ENCODE results near the gene AMMECR1L.
A peak's percentile ranks its signal among the peaks of the same experiment; 100 is the strongest.
"Not testable (repeated sequence)": the region's sequence is repeated elsewhere in the genome, so short reads cannot be mapped to it uniquely, and the experiment has no call there.

The AMMECR1L gene

DNA sequence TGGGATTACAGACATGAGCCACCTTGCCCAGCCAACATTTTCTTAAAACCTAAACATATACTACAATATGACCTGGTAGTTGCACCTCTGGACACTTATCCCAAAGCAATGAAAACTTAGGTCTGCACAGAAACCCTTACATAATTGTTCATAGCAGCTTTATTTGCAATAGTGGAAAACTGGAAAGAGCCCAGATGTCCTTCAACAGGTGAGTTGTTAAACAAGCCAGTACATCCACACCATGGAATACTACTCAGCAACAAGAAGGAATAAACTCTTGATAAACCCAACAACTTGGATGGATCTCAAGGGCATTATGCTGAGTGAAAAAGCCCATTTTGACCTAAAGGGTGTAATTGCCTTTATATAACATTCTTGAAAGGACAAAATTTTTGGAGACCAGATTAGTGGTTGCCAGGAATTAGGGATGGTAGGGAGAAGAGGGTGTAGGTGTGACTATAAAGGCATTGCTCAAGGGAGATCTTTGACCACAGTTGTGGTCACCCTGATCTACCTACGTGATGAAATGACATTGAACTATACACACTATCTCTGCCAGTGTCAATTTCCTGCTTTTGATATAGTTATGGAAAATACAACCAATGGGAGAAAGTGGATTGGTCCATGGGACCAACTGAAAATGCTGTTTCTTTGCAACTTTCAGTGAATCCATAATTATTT is 11.9 kb upstream of the AMMECR1L start:
- Mint-ChIP-seq H3K27me3 (ENCODE audit: low read depth) (peaks cover 6% of the 10 kb centered on the region), H3K36me3 (ENCODE audit: low read depth) (no peaks in the 10 kb centered on the region), H3K4me3 (no peak overlapping the region), H3K4me1 (ENCODE audit: low read depth) (no peaks in the 10 kb centered on the region), H3K27ac (no peak overlapping the region), H3K9me3 (no peaks in the 10 kb centered on the region)
- DNase-seq (ENCODE audit: low spot score) = no peak

- no peak overlapping the region for H3K27ac Mint-ChIP-seq
- H3K27me3 Mint-ChIP-seq (ENCODE audit: low read depth) = peaks cover 6% of the 10 kb centered on the region
- no peak for DNase-seq (ENCODE audit: low spot score)
- no peaks in the 10 kb centered on the region for H3K36me3 Mint-ChIP-seq (ENCODE audit: low read depth)
- no peaks in the 10 kb centered on the region for H3K9me3 Mint-ChIP-seq
- H3K4me1 Mint-ChIP-seq (ENCODE audit: low read depth) = peaks cover 7% of the 10 kb centered on the region
- no peak overlapping the region for H3K4me3 Mint-ChIP-seq
Observed at GRCh38 chr2:127893494-127893893, 7.7 kb upstream of the AMMECR1L start.

GRCh38 chr2:127893033-127893432 is 7.3 kb upstream of the AMMECR1L start:
- H3K4me3 Mint-ChIP-seq = no peak overlapping the region
- H3K9me3 Mint-ChIP-seq = no peaks in the 10 kb centered on the region
- H3K27ac Mint-ChIP-seq = no peak overlapping the region
- no peak for DNase-seq (ENCODE audit: low spot score)
- peaks cover 5% of the 10 kb centered on the region for H3K27me3 Mint-ChIP-seq (ENCODE audit: low read depth)
- H3K36me3 Mint-ChIP-seq (ENCODE audit: low read depth) = no peaks in the 10 kb centered on the region
- peaks cover 8% of the 10 kb centered on the region for H3K4me1 Mint-ChIP-seq (ENCODE audit: low read depth)

DNA sequence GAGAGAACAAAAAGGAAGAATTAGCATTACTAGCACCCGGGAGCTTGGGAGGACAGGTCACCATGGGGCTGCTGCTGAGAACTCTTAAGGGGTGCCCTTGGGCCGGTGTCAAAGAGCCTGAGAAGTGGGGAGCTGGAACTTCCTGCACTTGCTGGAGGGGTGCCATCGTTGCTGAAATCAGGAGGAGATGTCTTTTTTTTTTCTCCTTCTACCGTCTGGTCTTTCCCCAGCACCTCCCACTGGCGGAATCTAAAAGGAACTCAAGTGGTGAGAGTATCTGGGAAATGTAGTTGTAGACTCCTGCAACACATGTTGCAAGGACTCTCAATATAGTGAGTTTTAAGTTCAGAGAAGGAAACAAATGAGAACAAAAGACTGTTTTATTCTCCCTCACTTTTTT is 6.1 kb upstream of the AMMECR1L start:
- no peaks in the 10 kb centered on the region for H3K9me3 Mint-ChIP-seq
- H3K4me3 Mint-ChIP-seq = no peak overlapping the region
- H3K27me3 Mint-ChIP-seq (ENCODE audit: low read depth) = peaks cover 3% of the 10 kb centered on the region

DNA sequence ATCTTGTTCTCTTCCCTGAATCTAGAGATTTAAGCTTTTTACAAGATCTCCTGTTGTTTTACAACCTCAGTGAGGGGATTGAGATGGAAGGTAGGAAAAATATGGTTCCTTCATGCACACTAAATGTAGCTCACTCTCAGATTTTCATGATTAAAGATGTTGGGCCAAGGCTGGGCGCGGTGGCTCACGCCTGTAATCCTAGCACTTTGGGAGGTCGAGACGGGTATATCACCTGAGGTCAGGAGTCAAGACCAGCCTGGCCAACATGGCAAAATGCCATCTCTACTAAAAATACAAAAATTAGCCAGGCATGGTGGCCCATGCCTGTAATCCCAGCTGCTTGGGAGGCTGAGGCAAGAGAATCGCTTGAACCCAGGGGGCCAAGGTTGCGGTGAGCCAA is 5.0 kb upstream of the AMMECR1L start:
- H3K27ac Mint-ChIP-seq; H3K4me3 Mint-ChIP-seq; H3K27me3 Mint-ChIP-seq (ENCODE audit: low read depth); H3K9me3 Mint-ChIP-seq; H3K36me3 Mint-ChIP-seq (ENCODE audit: low read depth); DNase-seq (ENCODE audit: low spot score): not testable (repeated sequence)
- peaks cover 19% of the 10 kb centered on the region for H3K4me1 Mint-ChIP-seq (ENCODE audit: low read depth)

More for the DNA sequence above, 6.1 kb upstream of the AMMECR1L start:
- peaks cover 19% of the 10 kb centered on the region for H3K4me1 Mint-ChIP-seq (ENCODE audit: low read depth)
- no peak for DNase-seq (ENCODE audit: low spot score)
- no peaks in the 10 kb centered on the region for H3K36me3 Mint-ChIP-seq (ENCODE audit: low read depth)
- H3K27ac Mint-ChIP-seq = no peak overlapping the region

- peaks cover 31% of the 10 kb centered on the region for H3K4me1 Mint-ChIP-seq (ENCODE audit: low read depth)
- peaks cover 9% of the 10 kb centered on the region for H3K36me3 Mint-ChIP-seq (ENCODE audit: low read depth)
- H3K9me3 Mint-ChIP-seq = no peaks in the 10 kb centered on the region
- H3K27ac Mint-ChIP-seq = no peak overlapping the region
- H3K27me3 Mint-ChIP-seq (ENCODE audit: low read depth) = no peaks in the 10 kb centered on the region
- no peak overlapping the region for H3K4me3 Mint-ChIP-seq
- no peak for DNase-seq (ENCODE audit: low spot score)
Observed at GRCh38 chr2:127888772-127889171, 3.0 kb upstream of the AMMECR1L start.

GRCh38 chr2:127887776-127888130 is 2.0 kb upstream of the AMMECR1L start:
- Mint-ChIP-seq H3K27me3 (ENCODE audit: low read depth) (no peaks in the 10 kb centered on the region), H3K36me3 (ENCODE audit: low read depth) (peaks cover 16% of the 10 kb centered on the region), H3K27ac (no peak overlapping the region), H3K9me3 (no peaks in the 10 kb centered on the region), H3K4me1 (ENCODE audit: low read depth) (peaks cover 36% of the 10 kb centered on the region), H3K4me3 (peak overlapping the region; percentile 85)
- DNase-seq (ENCODE audit: low spot score) = no peak

DNA sequence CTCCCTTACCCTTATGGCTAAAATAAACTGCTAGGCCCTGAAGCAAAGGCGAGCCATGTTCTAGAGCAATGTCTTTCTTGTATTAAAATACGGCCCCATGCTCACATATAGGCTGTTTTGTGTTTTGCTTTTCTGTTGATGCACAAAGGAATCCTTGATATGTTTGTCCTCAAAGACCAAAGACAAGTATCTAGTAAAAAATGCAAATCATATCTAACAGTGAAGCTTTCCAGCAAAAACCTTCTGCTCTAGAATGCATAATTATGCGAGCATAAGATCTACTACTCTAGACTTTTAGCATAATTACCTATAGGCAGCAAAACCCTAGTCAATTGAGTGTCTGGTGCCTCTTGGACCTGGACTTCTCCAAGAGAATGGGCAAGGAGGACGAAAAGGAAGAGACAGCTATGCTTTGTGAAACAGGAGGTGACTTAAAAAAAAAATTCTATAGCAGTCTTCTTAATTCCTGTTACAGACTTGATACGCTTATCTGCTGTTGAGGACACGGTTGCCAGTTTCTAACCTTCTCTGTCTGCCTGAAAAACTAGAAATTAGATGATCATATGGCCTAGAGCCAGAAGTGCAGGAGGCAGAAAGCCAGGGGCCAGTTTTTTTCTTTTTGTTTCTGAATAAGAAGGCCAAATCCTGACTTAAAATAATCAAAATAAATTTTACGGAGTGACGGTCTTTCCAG is 1.5 kb upstream of the AMMECR1L start:
- Mint-ChIP-seq H3K36me3 (ENCODE audit: low read depth) (peaks cover 16% of the 10 kb centered on the region), H3K27me3 (ENCODE audit: low read depth) (no peaks in the 10 kb centered on the region), H3K9me3 (no peaks in the 10 kb centered on the region), H3K4me3 (peak overlapping the region; percentile 85), H3K4me1 (ENCODE audit: low read depth) (peaks cover 39% of the 10 kb centered on the region), H3K27ac (peak overlapping the region; percentile 83)
- DNase-seq (ENCODE audit: low spot score) = no peak

DNA sequence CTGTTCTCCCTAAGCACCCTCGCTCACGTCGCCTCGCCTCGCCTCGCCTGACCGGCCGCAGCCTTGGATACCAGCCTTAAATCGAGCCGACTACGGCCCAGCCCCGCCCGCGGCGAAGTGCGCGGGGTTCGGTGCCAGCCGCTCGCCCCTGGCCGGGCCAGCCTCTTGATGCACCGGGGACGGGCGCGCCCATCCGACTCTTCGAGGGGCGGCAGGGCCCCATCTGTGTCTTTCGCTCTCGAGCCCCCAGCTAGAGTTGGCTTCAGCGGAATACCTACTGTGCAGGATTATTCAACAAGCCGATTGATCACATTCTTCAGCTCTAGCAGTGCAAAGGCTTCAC is 808 bp upstream of the AMMECR1L start:
- peak overlapping the region; percentile 84 for H3K4me3 Mint-ChIP-seq
- H3K4me1 Mint-ChIP-seq (ENCODE audit: low read depth) = peaks cover 41% of the 10 kb centered on the region
- not testable (repeated sequence) for H3K9me3 Mint-ChIP-seq; DNase-seq (ENCODE audit: low spot score); H3K27me3 Mint-ChIP-seq (ENCODE audit: low read depth)
- H3K36me3 Mint-ChIP-seq (ENCODE audit: low read depth) = peaks cover 20% of the 10 kb centered on the region
- peak overlapping the region; percentile 72 for H3K27ac Mint-ChIP-seq

DNA sequence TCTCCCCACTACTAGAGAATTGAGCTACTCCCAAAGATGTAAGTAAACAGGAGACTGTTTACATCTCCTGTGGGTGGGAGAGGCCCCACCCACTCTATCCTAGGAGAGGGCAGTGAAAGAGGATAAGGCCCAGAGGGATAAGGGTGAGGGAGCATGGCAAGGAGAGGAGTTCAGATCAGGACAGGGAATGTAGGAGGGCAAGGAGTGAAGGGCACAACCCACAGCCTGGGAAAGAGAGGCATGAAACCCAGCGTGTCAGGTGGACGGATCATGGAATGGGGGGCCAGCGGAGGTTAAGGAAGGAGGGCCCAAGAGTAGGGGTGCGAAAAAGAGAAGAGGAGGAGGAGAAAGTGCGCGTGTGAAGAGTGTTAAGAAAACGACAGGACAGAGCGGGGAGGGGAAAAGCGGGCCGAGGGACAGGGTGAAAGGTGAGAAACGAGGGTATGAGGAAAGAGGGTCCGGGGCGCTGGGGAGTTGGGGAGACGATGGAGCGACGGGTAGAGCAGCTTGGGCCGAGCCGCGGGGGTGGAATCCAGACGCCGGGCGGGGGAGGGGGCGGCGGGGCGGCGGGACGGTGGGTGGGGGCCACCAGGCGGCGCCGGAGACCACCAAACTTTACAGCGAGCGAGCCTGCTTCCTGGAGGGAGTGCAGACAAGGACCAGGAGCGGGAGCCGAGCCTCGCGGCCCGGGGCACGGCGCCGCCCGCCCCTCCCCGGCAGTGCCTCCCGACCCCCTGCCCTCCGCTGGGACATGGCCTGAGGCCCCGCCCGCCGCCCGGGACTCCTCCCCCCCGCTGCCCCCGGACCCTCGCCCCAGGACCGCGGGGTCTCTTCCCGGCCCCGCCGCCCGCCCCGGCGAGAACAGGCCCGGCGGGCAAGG is 655 bp downstream of the AMMECR1L start:
- H3K9me3 Mint-ChIP-seq; H3K27me3 Mint-ChIP-seq (ENCODE audit: low read depth): not testable (repeated sequence)
- Mint-ChIP-seq H3K4me1 (ENCODE audit: low read depth) (peaks cover 42% of the 10 kb centered on the region), H3K4me3 (peak overlapping the region; percentile 99), H3K27ac (peak overlapping the region; percentile 90), H3K36me3 (ENCODE audit: low read depth) (peaks cover 20% of the 10 kb centered on the region)
- peak; percentile 20 for DNase-seq (ENCODE audit: low spot score)

GRCh38 chr2:127884436-127884835 is 1.3 kb downstream of the AMMECR1L start:
- Mint-ChIP-seq H3K4me3 (peak overlapping the region; percentile 99), H3K36me3 (ENCODE audit: low read depth) (peaks cover 20% of the 10 kb centered on the region), H3K27ac (peak overlapping the region; percentile 90), H3K27me3 (ENCODE audit: low read depth) (no peaks in the 10 kb centered on the region), H3K9me3 (no peaks in the 10 kb centered on the region), H3K4me1 (ENCODE audit: low read depth) (peaks cover 44% of the 10 kb centered on the region)
- DNase-seq (ENCODE audit: low spot score) = no peak

DNA sequence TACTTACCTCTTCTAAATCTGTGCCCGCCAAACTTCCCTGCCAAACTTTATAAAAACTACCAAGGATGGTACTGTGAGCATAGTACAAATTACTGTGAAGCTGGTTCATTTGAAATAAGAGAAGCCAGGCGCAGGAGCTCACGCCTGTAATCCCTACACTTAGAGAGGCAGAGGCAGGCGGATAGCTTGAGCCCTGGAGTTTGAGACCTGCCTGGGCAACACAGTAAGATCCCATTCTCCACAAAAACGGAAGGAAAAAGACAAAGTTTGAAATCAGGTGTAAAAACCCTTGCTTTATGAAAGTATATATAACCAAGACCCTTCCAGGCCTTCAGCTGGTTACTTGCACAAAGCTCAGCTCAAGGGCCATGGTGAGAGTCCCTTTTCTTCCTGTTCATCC is 5.9 kb downstream of the AMMECR1L start:
- no peak overlapping the region for H3K4me3 Mint-ChIP-seq
- H3K27me3 Mint-ChIP-seq (ENCODE audit: low read depth) = no peaks in the 10 kb centered on the region
- no peaks in the 10 kb centered on the region for H3K9me3 Mint-ChIP-seq
- H3K4me1 Mint-ChIP-seq (ENCODE audit: low read depth) = peaks cover 45% of the 10 kb centered on the region
- no peak overlapping the region for H3K27ac Mint-ChIP-seq
- no peak for DNase-seq (ENCODE audit: low spot score)
- H3K36me3 Mint-ChIP-seq (ENCODE audit: low read depth) = peaks cover 20% of the 10 kb centered on the region

- H3K4me3 Mint-ChIP-seq = no peak overlapping the region
- DNase-seq (ENCODE audit: low spot score) = no peak
- H3K4me1 Mint-ChIP-seq (ENCODE audit: low read depth) = peaks cover 40% of the 10 kb centered on the region
- H3K27me3 Mint-ChIP-seq (ENCODE audit: low read depth) = no peaks in the 10 kb centered on the region
- no peaks in the 10 kb centered on the region for H3K9me3 Mint-ChIP-seq
- H3K27ac Mint-ChIP-seq = no peak overlapping the region
- H3K36me3 Mint-ChIP-seq (ENCODE audit: low read depth) = peaks cover 23% of the 10 kb centered on the region
Observed at GRCh38 chr2:127877626-127878025, 8.1 kb downstream of the AMMECR1L start.

- H3K4me1 Mint-ChIP-seq (ENCODE audit: low read depth) = peaks cover 38% of the 10 kb centered on the region
- H3K27ac Mint-ChIP-seq = no peak overlapping the region
- H3K4me3 Mint-ChIP-seq = no peak overlapping the region
- no peak for DNase-seq (ENCODE audit: low spot score)
- no peaks in the 10 kb centered on the region for H3K27me3 Mint-ChIP-seq (ENCODE audit: low read depth)
- H3K9me3 Mint-ChIP-seq = no peaks in the 10 kb centered on the region
- H3K36me3 Mint-ChIP-seq (ENCODE audit: low read depth) = peaks cover 26% of the 10 kb centered on the region
Observed at GRCh38 chr2:127877136-127877535, 8.6 kb downstream of the AMMECR1L start.
